Activated CD4-positive, alpha-beta T cell treated with anti-CD3 and anti-CD28 coated beads, Interleukin-2, amount 50 U/mL, for 4 hours (primary cell): ENCODE data around the gene LRMDA.

ENCODE experiments used
- DNase-seq, 2 experiments: peaks; one replicate each; pipeline ENCODE4 v3.0.0-alpha.2; 2020

Gene LRMDA

DNA sequence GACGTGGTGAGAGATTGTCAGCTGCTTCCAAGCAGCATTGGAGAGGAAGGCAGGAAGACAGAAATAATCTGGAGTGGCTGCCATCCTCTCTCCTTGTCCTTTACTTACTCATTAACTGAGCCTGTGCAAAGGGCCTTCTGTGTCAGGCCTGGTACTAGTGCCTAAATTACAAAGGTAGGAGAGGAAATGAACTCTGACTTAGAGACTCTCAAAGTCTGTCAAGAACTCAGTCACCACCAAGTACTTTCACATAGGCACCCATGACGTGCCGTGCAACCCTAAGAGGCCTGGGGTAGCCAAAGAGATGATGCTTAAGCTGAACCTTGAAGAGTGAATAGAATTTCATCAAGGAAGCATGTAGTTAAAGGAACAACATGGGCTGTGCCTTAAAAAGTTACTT, 866.9 kb downstream of the LRMDA start:
- no peak for DNase-seq

DNA sequence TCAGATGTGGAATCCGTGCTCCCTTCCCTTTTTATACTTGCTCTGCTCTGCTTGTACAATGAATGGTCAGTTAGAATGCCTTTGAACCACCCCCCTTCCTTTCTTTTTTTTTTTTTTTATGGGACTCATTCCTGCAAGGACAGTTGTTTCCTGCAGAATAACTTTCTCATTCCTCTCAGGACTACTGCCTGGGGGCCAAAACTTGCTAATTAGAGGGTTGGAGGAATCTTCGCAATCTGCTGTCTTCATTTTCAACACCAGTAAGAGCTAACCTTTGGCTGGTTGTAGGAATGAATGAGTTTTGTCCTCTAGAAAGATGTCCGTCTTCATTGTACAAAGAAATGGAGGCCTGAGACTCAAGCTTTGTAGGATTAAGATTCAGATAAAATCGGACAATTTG, 868.1 kb downstream of the LRMDA start:
- no peak for DNase-seq

DNA sequence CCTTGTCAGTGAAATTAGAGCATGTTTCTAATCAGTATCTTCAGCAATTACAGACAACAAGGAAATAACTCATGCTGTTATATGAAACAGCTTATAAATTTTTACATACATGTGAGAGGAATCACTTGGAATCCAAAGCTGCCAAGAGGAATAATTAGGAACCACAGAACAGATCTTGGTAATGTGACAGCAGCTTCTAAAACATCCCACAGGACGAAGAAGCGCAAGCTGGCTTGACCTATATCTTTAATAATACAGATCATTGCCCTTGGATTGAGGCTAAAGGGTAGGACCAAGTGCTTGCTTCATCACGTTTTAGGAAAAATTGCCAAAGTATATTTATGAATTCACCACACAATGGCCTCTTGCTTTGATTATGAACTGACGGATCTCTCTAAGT, 869.8 kb downstream of the LRMDA start:
- DNase-seq: no peak

DNA sequence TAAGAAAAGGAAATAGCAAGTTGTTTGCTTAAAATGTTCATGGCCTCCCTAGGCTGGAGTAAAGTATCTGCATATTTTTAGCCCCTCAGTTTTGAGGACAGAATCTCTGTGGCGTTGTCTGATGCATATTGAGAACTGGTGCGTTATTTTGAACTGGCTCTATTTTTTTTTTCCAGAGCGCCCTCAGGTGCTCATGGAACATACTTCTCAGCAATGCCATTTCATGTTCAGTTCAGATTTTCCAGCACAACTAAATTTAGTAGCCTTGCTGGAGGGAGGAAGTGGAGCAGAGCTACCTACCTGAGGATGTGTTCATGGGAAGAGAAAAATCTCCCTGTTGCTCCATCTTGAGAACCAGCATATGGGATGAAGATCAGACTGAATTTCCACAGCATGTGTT, 870.5 kb downstream of the LRMDA start:
- DNase-seq: no peak

DNA sequence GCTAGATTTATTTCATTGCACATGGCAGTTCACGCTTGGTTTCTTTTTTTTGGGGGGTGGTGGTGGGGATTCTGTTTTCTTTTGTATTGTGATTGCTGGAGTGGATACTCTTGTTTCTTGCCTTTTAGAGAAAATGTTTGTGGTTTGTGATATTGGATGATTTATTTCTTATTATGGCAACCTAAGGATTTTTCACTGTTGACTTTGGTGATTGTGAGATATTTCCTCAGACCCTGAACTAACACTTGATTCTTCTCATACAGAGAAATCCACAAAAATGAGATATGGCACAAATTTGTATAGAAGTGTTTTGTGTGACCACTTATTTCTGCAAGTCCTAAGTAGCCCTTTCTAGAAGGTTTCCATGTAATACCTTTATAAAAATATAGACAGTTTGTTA, 871.1 kb downstream of the LRMDA start:
- no peak for DNase-seq

DNA sequence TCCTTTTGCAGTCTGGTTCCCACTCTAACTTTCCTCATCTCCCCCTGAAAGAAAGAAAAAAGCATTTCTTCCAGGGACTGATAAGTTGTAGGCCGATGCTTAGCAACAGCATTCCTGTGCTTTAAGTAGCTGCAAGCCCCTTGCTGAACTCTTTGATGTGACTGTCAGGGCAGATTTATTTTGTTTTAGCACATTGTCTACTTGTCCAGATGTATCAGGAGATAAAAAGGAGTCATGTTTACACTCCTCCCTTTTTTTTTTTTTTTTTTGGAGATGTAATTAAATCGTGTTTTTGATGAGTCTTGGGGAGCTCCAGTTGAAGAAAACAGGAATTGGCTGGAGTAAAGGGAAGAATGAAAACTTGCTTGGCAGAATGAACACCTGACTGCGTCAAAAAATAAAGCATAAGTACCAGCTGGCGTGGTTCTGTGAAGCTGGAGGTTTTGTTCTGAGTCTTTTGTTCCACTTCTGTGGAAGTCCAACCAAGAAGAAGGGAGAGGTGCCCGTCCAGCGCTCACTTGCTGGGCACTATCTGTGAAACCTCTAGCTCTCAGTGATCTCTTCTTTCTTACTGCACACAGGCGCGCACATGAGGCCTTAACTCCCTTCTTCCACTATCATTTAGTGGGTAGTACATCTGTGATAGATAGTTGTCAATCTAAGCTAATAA, 871.7 kb downstream of the LRMDA start:
- DNase-seq: no peak

DNA sequence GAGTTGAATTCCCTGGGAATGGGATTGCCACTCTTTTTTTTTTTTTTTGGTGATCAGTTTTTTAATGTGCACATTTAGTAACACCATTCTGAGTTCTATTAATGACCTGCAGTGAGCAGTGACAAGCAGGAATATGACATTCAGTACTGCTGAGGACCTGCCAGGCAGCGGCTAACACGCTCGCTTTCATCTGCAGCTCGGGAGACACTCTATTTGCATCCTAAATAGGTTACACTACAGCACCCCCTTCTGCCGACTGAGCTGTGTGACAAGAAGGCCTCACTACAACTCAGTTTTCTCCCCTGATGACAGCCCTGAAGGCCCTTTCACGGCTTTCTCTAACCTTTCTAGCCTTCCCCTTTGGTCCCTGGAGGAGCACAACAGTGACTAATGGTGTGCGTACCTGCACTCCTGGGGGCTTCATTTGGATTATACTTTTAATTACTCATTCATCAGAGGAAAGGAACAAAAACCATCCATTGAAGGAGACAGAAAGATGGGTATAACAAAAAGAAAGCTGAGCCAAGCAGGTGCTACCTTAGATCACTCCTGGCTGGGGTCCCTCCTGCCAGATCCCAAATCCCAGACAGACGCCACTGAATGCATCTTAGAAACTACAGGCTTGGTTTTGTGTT, 872.4 kb downstream of the LRMDA start:
- DNase-seq: peak in 1 of 2 experiments; percentile 4

DNA sequence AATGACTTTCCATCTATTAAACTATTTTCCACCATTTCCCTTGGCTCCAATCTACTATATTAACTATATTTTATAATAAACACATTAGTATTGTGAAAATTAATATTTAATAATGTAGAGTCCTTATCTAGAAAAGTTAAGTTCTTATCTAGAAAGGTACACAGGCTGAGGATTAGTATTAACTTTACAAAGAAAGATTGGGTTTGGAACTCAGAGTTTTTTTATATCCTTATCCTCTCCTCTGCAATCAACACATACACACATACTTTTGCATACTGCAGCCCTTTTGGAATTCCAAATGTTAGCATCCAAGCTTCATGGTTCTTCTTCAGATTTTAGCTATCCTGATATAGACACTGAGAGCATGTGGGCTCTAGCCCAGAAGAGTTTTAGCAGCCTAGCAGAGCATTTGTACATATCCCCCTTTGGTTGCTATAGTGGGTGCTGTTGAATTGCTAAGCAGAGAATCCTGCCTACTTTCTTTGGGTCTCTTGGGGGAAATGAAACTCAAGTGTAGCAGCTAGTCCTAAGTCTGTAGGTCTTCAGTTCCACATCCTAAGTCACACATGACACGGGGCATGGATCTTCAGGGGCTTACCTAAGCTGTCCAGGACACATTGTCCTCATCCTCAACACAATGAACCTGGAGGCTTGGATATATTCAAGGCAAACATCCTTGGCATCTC, 874.6 kb downstream of the LRMDA start:
- DNase-seq: no peak

DNA sequence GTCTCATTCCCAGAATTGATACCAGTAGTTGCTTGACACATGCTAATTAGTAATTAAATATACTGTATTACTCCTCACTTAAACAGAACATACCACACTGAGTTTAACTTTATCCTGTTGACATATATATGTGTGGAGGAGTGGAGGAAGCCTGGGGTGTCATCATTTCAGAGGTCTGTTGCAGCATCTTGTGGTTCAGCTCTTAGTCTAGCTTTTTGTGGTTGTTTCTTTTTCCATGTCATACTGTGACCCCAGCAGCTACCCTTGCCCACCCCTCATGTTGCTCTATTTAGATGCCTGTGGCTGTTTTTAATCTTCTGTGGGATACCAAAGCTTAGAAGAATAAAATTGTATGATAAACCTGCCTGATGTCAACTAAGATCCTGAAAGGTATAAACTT, 875.4 kb downstream of the LRMDA start:
- no peak for DNase-seq

DNA sequence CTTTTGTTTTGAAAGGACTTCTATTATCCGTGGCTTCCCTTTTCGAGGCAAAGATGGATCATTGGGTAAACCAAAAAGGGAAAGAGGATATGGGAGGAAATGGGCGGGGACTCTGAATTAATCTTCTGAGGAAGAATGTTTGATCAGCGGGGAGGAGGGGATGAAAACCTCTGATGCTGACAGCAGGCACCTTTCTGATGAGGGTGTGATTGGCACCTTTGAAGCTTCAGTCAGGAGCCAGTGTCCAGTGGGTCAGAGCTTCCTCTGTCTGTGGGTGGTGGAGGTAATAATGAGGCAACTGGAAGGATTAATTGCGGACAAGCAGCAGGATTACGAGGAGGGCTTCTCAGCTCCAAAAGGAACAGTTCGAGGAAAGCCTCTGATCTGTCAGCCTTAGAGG, 877.6 kb downstream of the LRMDA start:
- no peak for DNase-seq

DNA sequence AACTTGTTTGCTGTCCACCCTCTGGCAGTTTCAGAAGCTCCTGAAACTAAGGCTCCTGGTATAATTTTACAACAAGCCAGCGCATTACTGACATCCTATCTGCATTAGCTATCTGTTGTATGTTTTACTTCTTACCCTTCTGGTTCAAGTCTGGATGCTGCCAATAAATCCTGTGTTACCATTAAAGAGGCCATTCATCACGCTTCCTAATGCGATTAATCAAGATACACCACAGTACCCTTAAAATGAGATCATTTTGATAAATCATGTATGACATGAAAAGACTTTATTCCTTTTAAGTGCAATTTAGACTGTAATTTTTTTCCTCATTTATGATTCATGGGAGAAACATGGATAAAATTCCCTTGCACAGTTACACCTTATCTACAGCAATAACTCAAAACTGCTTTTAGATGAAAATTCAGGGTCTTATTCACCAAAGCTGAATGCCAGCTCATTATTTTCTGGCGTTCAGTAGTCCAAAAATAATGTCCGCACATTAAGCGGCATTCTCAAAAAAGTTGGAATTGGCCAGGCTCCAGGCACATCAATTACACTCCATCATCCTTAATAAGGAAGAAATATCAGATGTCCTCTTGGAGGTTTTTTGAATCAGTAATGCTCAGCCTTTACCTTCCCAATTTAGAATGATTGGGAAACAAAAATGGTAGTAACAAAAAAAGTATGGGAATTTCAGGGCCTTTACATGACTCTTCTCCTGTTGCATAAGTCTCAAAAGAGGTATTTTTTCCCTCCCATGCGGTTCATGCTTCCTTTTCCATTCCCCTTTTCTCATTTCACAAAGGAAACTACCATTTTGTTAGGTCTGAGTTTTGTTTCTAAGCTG, 878.5 kb downstream of the LRMDA start:
- no peak for DNase-seq

DNA sequence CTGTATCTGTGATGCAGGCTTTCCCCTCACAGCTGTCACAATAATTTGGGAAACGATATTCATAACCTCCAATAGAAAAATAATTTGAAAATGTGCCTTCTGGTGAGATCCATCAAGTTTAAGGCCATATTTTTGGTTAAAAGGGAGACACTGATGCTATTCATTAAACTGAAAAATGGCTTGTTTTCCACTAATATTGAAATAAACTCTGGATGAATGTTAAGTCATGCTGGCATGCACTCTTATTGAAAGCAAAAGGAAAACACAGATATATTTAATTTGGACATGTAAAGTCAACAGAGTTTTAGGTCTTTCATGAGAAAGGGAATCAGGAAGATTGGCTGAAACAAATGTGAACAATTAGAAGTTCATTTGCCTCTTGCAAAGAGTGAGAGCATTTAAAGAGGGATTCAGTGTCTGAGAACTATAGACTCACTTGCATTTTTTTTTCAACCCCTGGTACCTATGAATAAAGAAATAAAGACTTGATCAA, 879.2 kb downstream of the LRMDA start:
- no peak for DNase-seq

DNA sequence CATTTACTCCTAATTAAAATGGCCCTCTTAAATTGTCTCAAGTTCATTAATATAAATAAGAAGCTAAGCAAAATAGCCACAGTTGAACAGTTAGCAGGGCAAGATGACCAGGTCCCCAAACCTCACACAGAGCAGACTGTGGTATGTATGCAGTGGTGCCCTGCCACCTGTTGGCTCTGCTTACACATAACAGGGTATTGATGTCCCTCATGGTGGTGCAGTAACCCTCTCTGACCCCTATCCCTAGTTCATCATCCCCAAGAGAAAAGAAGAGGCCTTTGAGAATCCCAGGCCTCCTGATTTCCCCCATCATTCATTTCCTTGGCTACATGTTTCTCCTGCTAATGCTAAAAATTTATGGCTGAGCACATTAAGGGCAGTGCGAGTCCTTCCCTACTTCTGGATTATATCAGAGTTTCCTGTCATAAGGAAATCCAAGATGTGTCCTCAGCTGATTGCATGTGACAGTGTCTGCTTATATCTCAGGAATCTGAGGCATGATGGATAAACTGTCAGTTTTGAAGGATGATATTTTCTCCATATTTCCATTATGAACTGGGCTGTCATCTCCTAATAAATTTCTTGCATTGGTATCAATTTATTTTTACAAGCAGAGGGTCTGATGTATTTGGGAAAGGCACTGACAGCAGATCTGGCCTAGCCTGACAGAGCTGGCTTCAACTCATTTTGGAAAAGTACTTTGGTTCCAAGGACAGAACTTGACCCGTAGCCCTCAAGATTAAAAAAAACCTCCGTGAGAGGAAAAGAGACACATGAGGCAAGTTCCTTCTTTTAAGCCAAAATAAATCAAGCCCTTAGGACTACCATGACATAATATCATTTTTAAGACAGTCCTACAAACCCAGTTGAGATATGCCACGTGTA, 880.6 kb downstream of the LRMDA start:
- DNase-seq: no peak

DNA sequence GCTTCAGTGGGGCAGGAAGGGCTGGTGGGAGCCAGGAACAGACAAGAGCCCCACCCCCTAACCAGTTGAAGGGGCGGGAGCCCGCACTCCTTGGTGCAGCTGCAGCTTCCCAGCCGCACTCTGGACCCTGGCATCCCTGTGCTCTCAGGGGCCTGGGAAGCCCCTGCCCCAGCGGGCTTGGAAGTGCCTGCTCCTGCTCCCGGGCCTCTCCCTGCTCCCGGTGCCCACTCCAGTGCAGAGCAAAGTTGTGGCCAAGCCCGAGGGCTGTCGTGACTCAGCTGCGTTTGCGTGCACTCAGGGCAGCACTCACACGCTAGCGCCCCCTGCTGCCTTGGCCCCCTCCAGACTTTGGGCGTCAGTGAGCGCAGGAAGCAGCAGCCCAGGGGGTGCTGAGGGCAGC, 883.8 kb downstream of the LRMDA start:
- no peak for DNase-seq

DNA sequence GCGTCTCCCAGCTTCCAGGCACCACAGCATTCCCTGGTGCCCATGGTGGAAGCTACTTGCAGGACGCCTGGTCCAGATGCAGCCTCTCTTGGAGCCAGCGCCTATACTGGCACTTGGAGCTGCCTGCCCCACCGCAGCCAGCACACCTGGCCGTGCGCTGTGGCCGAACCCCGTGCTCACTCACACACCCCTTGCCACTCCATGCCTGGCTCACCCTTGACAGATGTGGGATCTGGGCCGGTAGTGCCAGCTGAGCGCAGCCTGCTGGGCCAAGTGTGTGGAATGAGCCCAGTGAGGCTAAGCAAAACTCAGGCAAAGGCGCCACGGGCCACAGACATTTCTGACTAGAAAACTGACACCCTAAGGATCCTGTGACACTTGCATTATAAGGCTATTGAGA, 884.8 kb downstream of the LRMDA start:
- no peak for DNase-seq

DNA sequence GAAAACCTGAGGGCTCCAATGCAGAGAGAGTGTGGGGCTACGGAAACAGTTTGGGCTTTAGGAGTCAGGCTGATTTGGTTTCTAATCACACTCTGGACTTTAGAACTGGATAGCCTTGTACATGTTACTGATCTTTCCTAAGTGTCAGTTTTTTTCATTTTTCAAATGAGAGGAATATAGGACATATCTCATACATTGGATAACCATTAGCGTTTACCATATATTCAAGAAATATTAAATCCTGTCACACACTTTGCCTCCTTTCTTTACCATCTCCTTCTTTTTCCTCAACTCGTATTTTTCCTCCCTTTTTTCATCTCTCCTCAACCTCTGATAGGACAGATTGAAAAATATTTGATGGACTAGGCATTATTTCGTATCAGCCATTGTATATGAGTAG, 885.7 kb downstream of the LRMDA start:
- DNase-seq: no peak

DNA sequence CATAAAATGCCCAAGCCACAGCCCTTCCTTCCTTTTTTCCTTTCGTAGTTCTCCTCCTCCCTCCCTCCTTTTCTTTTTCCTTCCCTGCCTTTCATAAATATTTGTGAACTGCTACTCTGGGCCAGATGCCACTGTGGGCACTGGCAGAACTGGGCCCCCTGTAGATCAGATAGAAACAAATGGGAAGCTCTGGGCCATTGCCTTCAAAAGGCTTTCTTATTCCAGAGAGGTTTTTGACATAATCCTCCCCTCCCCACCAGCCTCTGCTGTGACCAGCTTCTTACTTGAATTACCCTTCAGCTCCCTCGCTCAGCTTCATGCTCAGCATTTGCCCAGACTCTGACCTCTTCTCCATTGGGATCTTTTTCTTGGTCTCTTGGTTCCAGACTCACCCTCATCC, 886.8 kb downstream of the LRMDA start:
- no peak for DNase-seq

DNA sequence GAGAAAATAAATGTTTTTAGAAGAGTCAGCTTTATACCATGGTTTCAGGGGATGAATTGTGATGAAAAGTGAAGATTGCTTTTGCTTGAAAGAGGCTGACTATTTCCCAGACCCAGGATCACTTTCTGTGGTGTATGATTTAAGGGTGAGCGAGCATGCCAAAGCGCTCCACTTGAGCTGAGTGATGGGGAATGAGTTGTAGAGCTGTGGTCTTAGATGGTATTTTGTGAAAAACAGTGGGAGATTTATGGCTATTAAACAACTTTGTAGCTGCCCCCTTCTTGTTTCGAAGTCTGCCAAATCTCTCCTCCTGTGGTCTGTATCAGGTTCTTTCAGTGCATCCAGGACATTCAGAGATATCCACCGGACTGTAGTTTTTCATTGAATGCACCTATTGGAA, 888.2 kb downstream of the LRMDA start:
- DNase-seq: no peak

DNA sequence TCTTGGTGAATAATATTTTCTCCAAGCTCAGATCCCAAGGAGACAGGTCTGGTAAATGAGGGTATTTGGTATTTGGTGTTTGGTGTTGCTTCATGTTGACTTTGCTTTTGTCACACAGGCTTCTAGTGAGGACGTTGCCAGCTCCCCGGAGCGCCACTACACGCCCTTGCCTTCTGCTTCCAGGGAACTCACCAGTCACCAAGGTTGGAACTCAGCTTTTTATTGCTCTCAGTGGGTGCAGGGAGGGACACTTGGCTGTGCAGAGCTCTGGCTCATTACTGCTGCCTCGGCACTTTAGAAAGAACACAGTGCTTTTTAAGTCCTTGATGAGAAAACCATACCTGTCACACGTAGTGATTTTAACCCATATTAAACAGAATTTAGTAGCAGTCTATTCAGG, 892.9 kb downstream of the LRMDA start:
- DNase-seq: no peak

DNA sequence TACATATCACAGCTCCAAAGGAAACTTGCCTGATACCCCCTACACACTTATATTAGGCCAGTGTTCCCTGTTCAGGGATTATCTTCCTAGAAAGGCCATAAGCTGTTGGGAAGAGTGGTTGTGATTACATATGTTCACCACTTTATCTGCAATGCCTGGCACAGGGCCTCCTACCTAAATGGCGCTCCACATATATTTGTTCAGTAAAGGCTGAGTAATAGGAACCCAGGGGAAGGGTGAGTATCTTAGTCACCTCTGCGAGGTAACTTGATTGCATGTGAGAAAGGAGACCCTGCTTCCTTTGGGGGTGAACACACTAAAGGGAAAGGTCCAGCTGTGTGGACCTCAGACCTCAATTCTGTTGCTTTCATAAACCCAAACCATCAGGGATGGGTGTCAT, 896.0 kb downstream of the LRMDA start:
- no peak for DNase-seq

DNA sequence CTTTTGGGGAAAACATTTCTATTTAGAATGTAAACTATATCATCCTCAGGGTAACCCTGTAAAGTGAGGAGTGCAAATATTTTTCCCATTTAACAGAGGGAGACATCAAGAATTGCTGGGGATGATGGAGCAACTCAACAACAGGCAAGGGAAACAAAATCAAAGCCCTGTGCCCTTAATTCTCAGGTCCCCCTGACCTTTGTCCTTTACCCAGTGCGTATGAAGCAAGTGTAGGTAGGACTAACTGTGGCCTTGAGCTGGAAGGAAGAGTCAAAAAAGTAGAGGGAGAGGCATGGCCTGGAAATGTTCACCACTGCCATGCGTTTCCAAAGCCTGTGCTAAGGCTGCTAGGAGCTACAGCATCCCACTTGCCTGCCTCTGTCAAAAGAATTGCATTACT, 896.9 kb downstream of the LRMDA start:
- DNase-seq: no peak

DNA sequence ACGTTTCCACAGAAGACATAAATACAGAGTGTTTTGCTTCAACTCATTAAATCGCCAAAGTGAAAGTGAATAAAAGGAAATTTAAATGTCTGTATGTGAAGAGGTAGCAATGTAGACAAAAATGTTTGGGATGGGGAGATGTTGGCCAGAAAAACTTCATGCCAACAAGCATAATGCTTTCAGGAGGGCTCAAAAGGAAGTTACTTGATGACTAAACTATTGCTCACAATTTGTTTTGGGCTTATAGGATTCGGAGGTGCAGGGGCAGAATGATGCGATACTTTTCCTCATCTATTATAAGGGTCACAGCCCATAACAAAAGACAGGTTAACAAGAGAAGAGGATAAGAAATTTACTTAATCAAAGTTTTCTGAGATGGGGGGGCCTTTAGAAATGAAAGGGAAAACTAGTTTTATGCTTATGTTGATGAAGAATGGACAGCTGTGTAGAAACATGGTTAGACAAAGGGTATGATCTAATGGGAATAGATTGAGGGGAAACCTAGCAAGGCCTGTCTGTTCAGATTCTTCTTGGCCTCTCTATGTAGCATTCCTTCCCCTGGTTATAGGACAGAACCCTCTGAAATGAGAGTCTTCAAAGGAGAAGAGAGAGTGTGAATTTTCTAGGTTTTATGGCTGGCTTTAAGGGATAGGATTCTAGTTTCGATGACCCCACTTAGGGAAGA, 898.6 kb downstream of the LRMDA start:
- no peak for DNase-seq
